Lower lobe of right lung (tissue), 2 donors: ENCODE measurements around the gene U2SURP. TPM values are rescaled to one million over a fixed set of nuclear protein-coding genes. Genes with fewer than 3 reads are reported as not detected.

Experiments used
- ATAC-seq, 2 donors: fragments of 200-7000 bp; cut with Tn5 transposase; one replicate each; pipeline ENCODE4 v1.9.1; 2020 to 2022; ENCODE audit warnings: mild to moderate bottlenecking in 2 of 2, moderate library complexity in 2 of 2
- DNase-seq: peaks from one replicate; pipeline ENCODE4 v3.0.0-alpha.2; 2020
- H3K27ac ChIP-seq: fragments of 200-600 bp; one replicate; pipeline ENCODE4 v1.8.0; 2022
- H3K27me3 ChIP-seq: fragments of 200-600 bp; one replicate; pipeline ENCODE4 v1.8.0; 2022; ENCODE audit warnings: low read depth
- H3K36me3 ChIP-seq: fragments of 200-600 bp; one replicate; pipeline ENCODE4 v1.8.0; 2022; ENCODE audit warnings: mild to moderate bottlenecking
- H3K4me1 ChIP-seq: fragments of 200-600 bp; one replicate; pipeline ENCODE4 v1.8.0; 2022
- H3K4me3 ChIP-seq: fragments of 200-600 bp; one replicate; pipeline ENCODE4 v1.8.0; 2022; ENCODE audit warnings: mild to moderate bottlenecking
- H3K9me3 ChIP-seq: fragments of 200-600 bp; one replicate; pipeline ENCODE4 v1.8.0; 2022
- CTCF ChIP-seq: fragments of 200-600 bp; IDR thresholded peaks from one replicate; pipeline ENCODE4 v1.8.0; 2022; ENCODE audit warnings: antibody characterized with exemption, mild to moderate bottlenecking
- intact Hi-C: fragments of 100-400 bp; cut with DNase I; formaldehyde crosslinking; loops from one replicate; pipeline ENCODE4 v1.11.0; 2022
- total RNA-seq: library from RNA; stranded (reverse); fragmentation: NEBNext Ultra II Directional; extraction: Animal tissue kit (Norgen Biotek cat#: 25700); gene quantifications from one replicate; pipeline ENCODE4 v1.2.1, GENCODE V29; 2021
- donor health status: DM: no; HTN: yes; CAD: no; lungs with severe emphysema.

Gene U2SURP
- total RNA-seq, 1 donor from 2014 or later = 74.0 TPM

- intact Hi-C loops = no loop called here
- no peak for DNase-seq
- H3K36me3 ChIP-seq = no peaks in the 10 kb centered on the region
- ATAC-seq = no peak
- H3K27me3 ChIP-seq = no peaks in the 10 kb centered on the region
- no peaks in the 10 kb centered on the region for H3K9me3 ChIP-seq
- no peak overlapping the region for H3K27ac ChIP-seq
- H3K4me3 ChIP-seq = no peak overlapping the region
- TF ChIP-seq CTCF = no peak
- H3K4me1 ChIP-seq = no peaks in the 10 kb centered on the region
Measured at GRCh38 chr3:143064777-143065176, 63.4 kb downstream of the U2SURP start.

- DNase-seq = no peak
- no peaks in the 10 kb centered on the region for H3K36me3 ChIP-seq
- no peak overlapping the region for H3K4me3 ChIP-seq
- no peak for TF ChIP-seq CTCF
- H3K27ac ChIP-seq = no peak overlapping the region
- no peaks in the 10 kb centered on the region for H3K4me1 ChIP-seq
- intact Hi-C loops = no loop called here
- no peaks in the 10 kb centered on the region for H3K9me3 ChIP-seq
- H3K27me3 ChIP-seq = no peaks in the 10 kb centered on the region
- no peak for ATAC-seq
Measured at GRCh38 chr3:143065364-143065763, 64.0 kb downstream of the U2SURP start.

GRCh38 chr3:143066033-143066432 lies 64.7 kb downstream of the U2SURP start:
- H3K27me3 ChIP-seq = no peaks in the 10 kb centered on the region
- no peak overlapping the region for H3K27ac ChIP-seq
- H3K9me3 ChIP-seq = no peaks in the 10 kb centered on the region
- ATAC-seq = no peak
- no peaks in the 10 kb centered on the region for H3K36me3 ChIP-seq
- TF ChIP-seq CTCF = no peak
- H3K4me3 ChIP-seq = no peak overlapping the region
- intact Hi-C loops = no loop called here
- no peaks in the 10 kb centered on the region for H3K4me1 ChIP-seq
- no peak for DNase-seq

- DNase-seq = no peak
- no peak for ATAC-seq
- Histone ChIP-seq H3K4me3 (no peak overlapping the region), H3K4me1 (no peaks in the 10 kb centered on the region), H3K27ac (no peak overlapping the region), H3K27me3 (no peaks in the 10 kb centered on the region), H3K9me3 (no peaks in the 10 kb centered on the region), H3K36me3 (no peaks in the 10 kb centered on the region)
- TF ChIP-seq CTCF = no peak
- intact Hi-C loops = no loop called here
Measured at GRCh38 chr3:143067201-143067600, 65.8 kb downstream of the U2SURP start.

- Histone ChIP-seq H3K36me3 (no peaks in the 10 kb centered on the region), H3K4me1 (no peaks in the 10 kb centered on the region), H3K27ac (no peak overlapping the region), H3K27me3 (no peaks in the 10 kb centered on the region), H3K4me3 (no peak overlapping the region), H3K9me3 (no peaks in the 10 kb centered on the region)
- TF ChIP-seq CTCF = no peak
- intact Hi-C loops = no loop called here
- no peak for DNase-seq
- no peak for ATAC-seq
Measured at GRCh38 chr3:143068059-143068458, 66.7 kb downstream of the U2SURP start.

- Histone ChIP-seq H3K27me3 (no peaks in the 10 kb centered on the region), H3K4me1 (no peaks in the 10 kb centered on the region), H3K36me3 (no peaks in the 10 kb centered on the region), H3K9me3 (no peaks in the 10 kb centered on the region), H3K4me3 (no peak overlapping the region), H3K27ac (no peak overlapping the region)
- no peak for TF ChIP-seq CTCF
- intact Hi-C loops = no loop called here
- ATAC-seq (no peak), DNase-seq (no peak)
Measured at GRCh38 chr3:143070977-143071551, 69.7 kb downstream of the U2SURP start.
